Stomach smooth muscle (tissue), 2 donors: ENCODE results near the gene SIN3B.
A peak's percentile ranks its signal among the peaks of the same experiment; 100 is the strongest.
"Not testable (repeated sequence)": the region's sequence is repeated elsewhere in the genome, so short reads cannot be mapped to it uniquely, and the experiment has no call there.

Experiments used
- H3K27ac ChIP-seq: one replicate; pipeline ENCODE4 v1.7.0; 2013; ENCODE audit warnings: mild to moderate bottlenecking, low read length, inconsistent platforms
- H3K27me3 ChIP-seq, 2 donors: one replicate each; pipeline ENCODE4 v1.7.0; 2013; ENCODE audit warnings: low read length in 2 of 2; ENCODE audit not compliant: insufficient read depth in 2 of 2, control insufficient read depth in 1 of 2
- H3K36me3 ChIP-seq, 2 donors: one replicate each; pipeline ENCODE4 v1.7.0; 2013; ENCODE audit warnings: low read length in 2 of 2; ENCODE audit not compliant: control insufficient read depth in 2 of 2, insufficient read depth in 2 of 2
- H3K4me1 ChIP-seq: one replicate; pipeline ENCODE4 v1.7.0; 2013; ENCODE audit warnings: low read length; ENCODE audit not compliant: control insufficient read depth, insufficient read depth
- H3K4me3 ChIP-seq, 2 donors: one replicate each; pipeline ENCODE4 v1.7.0; 2013; ENCODE audit warnings: low read length in 2 of 2
- H3K9ac ChIP-seq, 2 donors: one replicate each; pipeline ENCODE4 v1.7.0; 2013; ENCODE audit warnings: low read length in 2 of 2, mild to moderate bottlenecking in 1 of 2
- H3K9me3 ChIP-seq, 2 donors: one replicate each; pipeline ENCODE4 v1.7.0; 2013; ENCODE audit warnings: low read length in 2 of 2; ENCODE audit not compliant: control insufficient read depth in 2 of 2
- donor health status: healthy.
- donor health status: Pancreatic carcinoma.

Gene SIN3B

DNA sequence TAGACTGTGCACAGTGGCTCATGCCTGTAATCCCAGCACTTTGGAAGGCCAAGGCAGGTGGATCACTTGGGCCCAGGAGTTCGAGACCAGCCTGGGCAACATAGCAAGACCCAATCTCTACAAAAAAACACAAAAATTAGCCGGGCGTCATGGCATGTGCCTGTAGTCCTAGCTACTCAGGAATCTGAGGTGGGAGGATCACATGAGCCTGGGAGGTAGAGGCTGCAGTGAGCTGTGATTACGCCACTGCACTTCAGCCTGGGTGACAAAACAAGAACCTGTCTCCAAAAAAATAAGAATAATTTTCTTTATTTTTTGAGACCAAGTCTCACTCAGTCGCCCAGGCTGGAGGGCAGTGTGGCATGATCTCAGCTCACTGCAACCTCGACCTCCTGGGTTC, 30.9 kb upstream of the SIN3B start:
- not testable (repeated sequence) for H3K4me3 ChIP-seq, H3K4me1 ChIP-seq, H3K9me3 ChIP-seq, H3K27ac ChIP-seq, H3K9ac ChIP-seq, H3K36me3 ChIP-seq, H3K27me3 ChIP-seq

- Histone ChIP-seq H3K4me3 (no peak overlapping the region), H3K9ac (no peak overlapping the region), H3K9me3 (no peaks in the 10 kb centered on the region), H3K36me3 (no peaks in the 10 kb centered on the region), H3K27me3 (no peaks in the 10 kb centered on the region), H3K27ac (no peak overlapping the region), H3K4me1 (no peaks in the 10 kb centered on the region)
These were observed 29.5 kb upstream of the SIN3B start for GRCh38 chr19:16799740-16800139.

GRCh38 chr19:16801600-16802013, 27.6 kb upstream of the SIN3B start:
- Histone ChIP-seq H3K9me3 (no peaks in the 10 kb centered on the region), H3K4me3 (no peak overlapping the region), H3K36me3 (no peaks in the 10 kb centered on the region), H3K9ac (no peak overlapping the region), H3K27me3 (no peaks in the 10 kb centered on the region), H3K4me1 (no peaks in the 10 kb centered on the region), H3K27ac (no peak overlapping the region)

- no peak overlapping the region for H3K9ac ChIP-seq
- no peak overlapping the region for H3K27ac ChIP-seq
- H3K9me3 ChIP-seq = no peaks in the 10 kb centered on the region
- no peaks in the 10 kb centered on the region for H3K36me3 ChIP-seq
- no peak overlapping the region for H3K4me3 ChIP-seq
- H3K27me3 ChIP-seq = no peaks in the 10 kb centered on the region
- no peaks in the 10 kb centered on the region for H3K4me1 ChIP-seq
These were observed 25.0 kb upstream of the SIN3B start for GRCh38 chr19:16804176-16804575.

DNA sequence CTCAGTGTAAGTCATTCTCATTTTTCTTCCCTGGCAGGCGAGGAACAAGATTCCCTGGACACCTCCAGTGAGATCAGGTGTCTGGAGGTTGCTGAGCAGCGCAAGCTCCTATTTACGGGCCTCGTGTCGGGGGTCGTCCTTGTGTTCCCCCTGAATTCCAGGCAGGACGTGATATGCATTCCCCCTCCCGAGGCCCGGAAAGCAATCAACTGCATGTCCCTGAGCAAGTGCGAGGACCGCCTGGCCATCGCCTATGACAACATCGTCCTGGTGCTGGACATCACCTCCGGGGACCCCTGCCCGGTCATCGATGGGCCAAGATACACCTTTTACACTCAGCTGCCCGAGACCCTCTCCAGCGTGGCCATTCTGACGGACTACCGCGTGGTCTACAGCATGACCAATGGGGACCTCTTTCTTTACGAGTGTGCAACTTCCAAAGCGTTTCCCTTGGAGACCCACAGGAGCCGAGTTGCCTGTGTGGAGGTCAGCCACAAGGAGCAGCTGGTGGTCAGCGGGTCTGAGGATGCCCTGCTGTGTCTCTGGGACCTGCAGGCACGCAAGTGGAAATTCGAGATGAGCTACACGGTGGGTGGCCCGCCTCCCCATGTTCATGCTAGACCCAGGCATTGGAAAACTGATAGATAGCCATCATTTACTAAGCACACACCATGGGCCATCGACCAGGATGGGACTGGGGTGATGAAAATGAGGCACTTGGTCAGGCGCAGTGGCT, 21.5 kb upstream of the SIN3B start:
- no peaks in the 10 kb centered on the region for H3K27me3 ChIP-seq
- no peaks in the 10 kb centered on the region for H3K36me3 ChIP-seq
- no peak overlapping the region for H3K4me3 ChIP-seq
- no peak overlapping the region for H3K9ac ChIP-seq
- no peaks in the 10 kb centered on the region for H3K4me1 ChIP-seq
- H3K27ac ChIP-seq = no peak overlapping the region
- H3K9me3 ChIP-seq = peaks cover 0 to under 1% of the 10 kb centered on the region in 2 donors

DNA sequence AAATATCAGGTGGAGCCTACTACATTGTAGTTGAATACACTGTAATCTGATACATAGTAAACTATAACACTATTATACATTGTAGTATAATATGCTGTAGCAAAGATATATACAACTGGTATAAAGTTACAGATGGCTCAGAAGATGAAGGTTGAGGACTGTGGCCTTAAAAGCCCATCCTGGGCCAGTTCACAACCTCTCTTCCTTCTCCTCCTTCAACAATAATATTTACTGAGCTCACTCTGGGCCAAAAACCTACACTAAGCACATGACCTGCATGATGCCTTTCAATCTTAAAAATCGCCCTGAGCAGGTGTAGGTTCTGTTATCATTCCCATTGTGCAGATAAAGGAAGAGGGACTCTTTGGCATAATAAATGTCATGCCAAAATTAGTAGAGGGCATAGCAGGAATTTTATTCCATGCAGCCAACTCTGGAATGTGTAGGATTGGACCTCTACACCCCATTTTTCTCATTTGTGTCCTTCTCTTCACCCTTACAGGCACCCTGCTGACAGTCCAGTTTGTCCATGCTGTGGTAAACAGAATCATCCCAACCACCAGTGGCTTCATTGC, 14.6 kb upstream of the SIN3B start:
- H3K27me3 ChIP-seq = no peaks in the 10 kb centered on the region
- no peaks in the 10 kb centered on the region for H3K4me1 ChIP-seq
- H3K36me3 ChIP-seq = no peaks in the 10 kb centered on the region
- no peak overlapping the region for H3K9ac ChIP-seq
- peaks cover 19 to 31% of the 10 kb centered on the region in 2 donors for H3K9me3 ChIP-seq
- H3K27ac ChIP-seq = no peak overlapping the region
- no peak overlapping the region for H3K4me3 ChIP-seq

DNA sequence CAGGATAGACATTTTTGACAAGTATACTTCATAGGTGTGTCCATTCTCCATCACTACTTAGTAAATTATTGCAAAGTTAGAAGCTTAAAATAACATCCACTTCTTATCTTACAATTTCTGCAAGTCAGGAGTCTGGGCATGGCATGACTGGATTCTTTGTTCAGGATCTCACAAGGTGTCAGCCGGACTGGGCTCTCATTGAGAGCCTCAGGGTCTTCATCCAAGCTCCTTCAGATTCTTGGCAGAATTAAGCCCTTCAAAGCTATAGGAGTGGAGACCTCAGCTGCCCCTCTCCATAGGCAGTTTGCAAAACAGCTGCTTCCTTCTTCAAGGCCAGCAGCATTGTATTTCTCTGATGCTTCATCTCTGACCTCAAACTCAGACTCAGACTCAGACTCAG, 9.1 kb upstream of the SIN3B start:
- Histone ChIP-seq H3K4me1 (peaks cover 3% of the 10 kb centered on the region), H3K27me3 (no peaks in the 10 kb centered on the region), H3K36me3 (no peaks in the 10 kb centered on the region), H3K27ac (no peak overlapping the region), H3K9ac (no peak overlapping the region), H3K4me3 (no peak overlapping the region), H3K9me3 (peaks cover 9 to 11% of the 10 kb centered on the region in 2 donors)

DNA sequence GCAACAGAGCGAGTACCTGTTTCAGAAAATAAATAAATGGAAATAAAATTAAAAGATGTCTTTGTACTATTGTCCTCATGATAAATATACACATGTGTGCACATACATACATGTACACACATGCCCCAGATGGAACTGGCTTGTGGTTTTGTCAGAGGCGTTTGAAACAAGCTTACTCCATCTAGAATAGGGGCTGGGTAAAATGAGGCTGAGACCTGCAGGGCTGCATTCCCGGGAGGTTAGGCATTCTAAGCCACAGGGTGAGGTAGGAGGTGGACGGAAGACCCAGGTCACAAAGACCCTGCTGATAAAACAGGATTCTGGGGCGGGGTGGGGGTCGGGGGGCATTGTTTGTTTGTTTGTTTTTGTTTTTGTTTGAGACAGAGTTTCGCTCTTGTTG, 8.1 kb upstream of the SIN3B start:
- H3K4me3 ChIP-seq = no peak overlapping the region
- peaks cover under 1% of the 10 kb centered on the region in 2 donors for H3K9me3 ChIP-seq
- no peaks in the 10 kb centered on the region for H3K36me3 ChIP-seq
- no peaks in the 10 kb centered on the region for H3K27me3 ChIP-seq
- no peak overlapping the region for H3K9ac ChIP-seq
- H3K4me1 ChIP-seq = peaks cover 13% of the 10 kb centered on the region
- H3K27ac ChIP-seq = no peak overlapping the region

- no peaks in the 10 kb centered on the region for H3K9me3 ChIP-seq
- H3K27me3 ChIP-seq = no peaks in the 10 kb centered on the region
- peaks cover 15% of the 10 kb centered on the region for H3K4me1 ChIP-seq
- no peak overlapping the region for H3K9ac ChIP-seq
- H3K27ac ChIP-seq = no peak overlapping the region
- H3K36me3 ChIP-seq = no peaks in the 10 kb centered on the region
- H3K4me3 ChIP-seq = no peak overlapping the region
These were observed 6.5 kb upstream of the SIN3B start for GRCh38 chr19:16822648-16823047.

DNA sequence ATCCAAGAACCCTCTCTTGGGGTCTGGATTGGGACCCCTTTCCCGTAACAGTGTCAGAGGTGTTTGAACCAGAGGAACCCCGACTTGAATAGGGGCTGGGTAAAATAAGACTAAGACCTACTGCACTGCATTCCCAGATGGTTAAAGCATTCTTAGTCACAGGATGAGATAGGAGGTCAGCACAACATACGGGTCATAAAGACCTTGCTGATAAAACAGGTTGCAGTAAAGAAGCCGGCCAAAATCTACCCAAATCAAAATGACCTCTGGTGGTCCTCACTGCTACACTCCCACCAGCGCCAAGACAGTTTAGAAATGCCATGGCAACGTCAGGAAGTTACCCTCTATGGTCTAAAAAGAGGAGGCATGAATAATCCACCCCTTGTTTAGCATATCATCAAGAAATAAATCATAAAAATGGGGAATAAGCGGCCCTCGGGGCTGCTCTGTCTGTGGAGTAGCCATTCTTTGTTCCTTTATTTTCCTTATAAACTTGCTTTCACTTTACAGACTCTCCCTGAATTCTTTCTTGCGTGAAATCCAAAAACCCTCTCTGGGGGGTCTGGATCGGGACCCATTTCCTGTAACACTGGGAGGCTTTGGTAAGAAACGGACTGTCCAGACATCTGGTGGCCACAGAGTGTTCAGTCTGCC, 4.4 kb upstream of the SIN3B start:
- Histone ChIP-seq H3K9me3 (no peaks in the 10 kb centered on the region), H3K9ac (peak overlapping the region; percentile 42 to 55), H3K36me3 (no peaks in the 10 kb centered on the region), H3K4me3 (peak overlapping the region; percentile 68 to 81), H3K27me3 (no peaks in the 10 kb centered on the region), H3K27ac (peak overlapping the region; percentile 41), H3K4me1 (peaks cover 18% of the 10 kb centered on the region)
